HCT116 (cell line): Measurements from ENCODE around the gene TGFBRAP1. TPM values are rescaled to one million over a fixed set of nuclear protein-coding genes. Genes with fewer than 3 reads are reported as not detected.

Source experiments
- ATAC-seq: fragments of 200-7000 bp; cut with Tn5 transposase; 2 replicates; pipeline ENCODE4 v1.9.1; 2020; ENCODE audit warnings: mild to moderate bottlenecking, moderate library complexity
- BruUV-seq: library from RNA; stranded (reverse); fragments of 400-500 nt; replicated peaks from 2 replicates; lab custom pipeline; 2021; lab: Mats Ljungman, UMichigan
- CTCF ChIA-PET: fragments of 300-600 bp; sonication (Branson Sonifier 250); formaldehyde crosslinking; loops from one replicate; lab custom pipeline; 2021; ENCODE audit warnings: antibody characterized with exemption; lab: Charles Lee
- POLR2A ChIA-PET: fragments of 300-600, 350-600 bp; sonication (Branson Sonifier 250); formaldehyde crosslinking; loops from one replicate; lab custom pipeline; 2021; ENCODE audit warnings: antibody characterized with exemption; lab: Charles Lee
- RAD21 ChIA-PET, 2 experiments: fragments of 300-600 bp; sonication (Branson Sonifier 250); formaldehyde crosslinking; loops; one replicate each; lab custom pipeline; 2023; ENCODE audit warnings: low total read pairs in 2 of 2; ENCODE audit not compliant: uncharacterized antibody in 2 of 2, unreplicated experiment in 2 of 2, low non-redundant PET in 1 of 2; lab: Charles Lee
- DNase-seq: peaks from one replicate; pipeline ENCODE4 v3.0.0-alpha.2; 2010; ENCODE audit warnings: low read depth, low spot score
- H2AFZ ChIP-seq: fragments of 200-600 bp; shearing (Covaris generic), sonication (generic); 2 replicates; pipeline ENCODE4 v1.6.1; 2017; ENCODE audit warnings: low read depth, mixed run types, mixed read lengths, antibody characterized with exemption, low read length; ENCODE audit not compliant: poor library complexity, severe bottlenecking
- H3K27ac ChIP-seq: 2 replicates; pipeline ENCODE4 v1.5.1; 2012; ENCODE audit warnings: low read depth, low read length
- H3K27me3 ChIP-seq: fragments of 200-600 bp; sonication (generic); 2 replicates; pipeline ENCODE4 v1.6.1; 2016; ENCODE audit warnings: mixed run types, low read length, mixed read lengths; ENCODE audit not compliant: insufficient read depth
- H3K36me3 ChIP-seq, 2 experiments: fragments of 200-500 bp in 1 of 2; fragments of 200-600 bp in 1 of 2; sonication (Bioruptor generic) in 1 of 2; sonication (generic) in 1 of 2; 2 replicates each; pipeline versions ENCODE4 v1.5.1 to v1.6.1; 2014 to 2016; ENCODE audit warnings: low read length in 2 of 2, inconsistent platforms in 1 of 2, mixed read lengths in 1 of 2, mixed run types in 1 of 2; ENCODE audit not compliant: insufficient read depth in 2 of 2, control insufficient read depth in 1 of 2
- H3K4me1 ChIP-seq, 2 experiments: fragments of 200-600 bp in 1 of 2; sonication (generic) in 1 of 2; 2 replicates each; pipeline versions ENCODE4 v1.5.1 to v1.6.1; 2012 to 2017; ENCODE audit warnings: low read length in 2 of 2, inconsistent platforms in 1 of 2, mild to moderate bottlenecking in 1 of 2, mixed read lengths in 1 of 2, mixed run types in 1 of 2, moderate library complexity in 1 of 2; ENCODE audit not compliant: insufficient read depth in 2 of 2, control insufficient read depth in 1 of 2
- H3K4me2 ChIP-seq: fragments of 200-600 bp; sonication (generic); 2 replicates; pipeline ENCODE4 v1.6.1; 2017; ENCODE audit warnings: mixed run types, low read length, mixed read lengths
- H3K4me3 ChIP-seq, 2 experiments: fragments of 200-600 bp in 1 of 2; sonication (generic) in 1 of 2; replicated peaks in 1 of 2; 2 replicates each; pipeline ENCODE4 v1.5.1; 2011 to 2016; ENCODE audit warnings: low read length in 2 of 2, control low read depth in 1 of 2, low read depth in 1 of 2, mild to moderate bottlenecking in 1 of 2, mixed read lengths in 1 of 2, mixed run types in 1 of 2
- H3K79me2 ChIP-seq: fragments of 200-600 bp; sonication (generic); 2 replicates; pipeline ENCODE4 v1.6.1; 2017; ENCODE audit warnings: mild to moderate bottlenecking, mixed run types, low read length, moderate library complexity, mixed read lengths; ENCODE audit not compliant: insufficient read depth
- H3K9ac ChIP-seq: fragments of 200-600 bp; sonication (generic); 2 replicates; pipeline ENCODE4 v1.6.1; 2016; ENCODE audit warnings: low read length, mixed read lengths
- H3K9me2 ChIP-seq: fragments of 200-600 bp; sonication (generic), shearing (Covaris generic); 2 replicates; pipeline ENCODE4 v1.6.1; 2017; ENCODE audit warnings: mixed run types, mild to moderate bottlenecking, moderate library complexity; ENCODE audit not compliant: insufficient read depth
- H3K9me3 ChIP-seq, 2 experiments: fragments of 200-500 bp in 1 of 2; fragments of 200-600 bp in 1 of 2; sonication (Bioruptor generic) in 1 of 2; sonication (generic) in 1 of 2; 2 replicates each; pipeline ENCODE4 v1.6.1; 2014 to 2017; ENCODE audit warnings: low read length in 2 of 2, mixed read lengths in 2 of 2, inconsistent platforms in 1 of 2, low read depth in 1 of 2, mild to moderate bottlenecking in 1 of 2, mixed run types in 1 of 2, moderate library complexity in 1 of 2; ENCODE audit not compliant: control insufficient read depth in 1 of 2, insufficient read depth in 1 of 2
- H4K20me1 ChIP-seq: fragments of 200-600 bp; sonication (generic), shearing (Covaris generic); 2 replicates; pipeline ENCODE4 v1.6.1; 2017; ENCODE audit warnings: mixed run types, mild to moderate bottlenecking, moderate library complexity; ENCODE audit not compliant: insufficient read depth
- CTCF ChIP-seq, 3 experiments: fragments of 200-600 bp in 1 of 3; sonication (generic) in 1 of 3; IDR thresholded peaks in 2 of 3; conservative IDR thresholded peaks in 1 of 3; 2 replicates each; pipeline ENCODE4 v1.5.1; 2012 to 2017; ENCODE audit warnings: low read depth in 2 of 3, low read length in 2 of 3, antibody characterized with exemption in 1 of 3, borderline replicate concordance in 1 of 3, control low read depth in 1 of 3, mild to moderate bottlenecking in 1 of 3, mixed read lengths in 1 of 3, mixed run types in 1 of 3, moderate library complexity in 1 of 3; ENCODE audit not compliant: insufficient read depth in 1 of 3
- FOSL1 ChIP-seq: IDR thresholded peaks from 2 replicates; pipeline ENCODE4 v1.6.1; 2012; ENCODE audit warnings: low read depth
- MAX ChIP-seq: IDR thresholded peaks from 2 replicates; pipeline ENCODE4 v1.6.1; 2012
- RAD21 ChIP-seq: IDR thresholded peaks from 2 replicates; pipeline ENCODE4 v1.6.1; 2012; ENCODE audit warnings: low read depth, mild to moderate bottlenecking
- SIN3A ChIP-seq: IDR thresholded peaks from 2 replicates; pipeline ENCODE4 v1.6.1; 2012; ENCODE audit warnings: low read depth
- SP1 ChIP-seq: IDR thresholded peaks from 2 replicates; pipeline ENCODE4 v1.6.1; 2012; ENCODE audit warnings: low read depth
- SRF ChIP-seq: IDR thresholded peaks from 2 replicates; pipeline ENCODE4 v1.6.1; 2012; ENCODE audit warnings: low read depth
- YY1 ChIP-seq: IDR thresholded peaks from 2 replicates; pipeline ENCODE4 v1.6.1; 2011; ENCODE audit warnings: low read length, low read depth, moderate library complexity, mild to moderate bottlenecking; ENCODE audit not compliant: insufficient replicate concordance; ENCODE audit errors: extremely low read depth
- intact Hi-C: fragments of 100-400 bp; cut with micrococcal nuclease; formaldehyde crosslinking; loops from 2 replicates; pipeline ENCODE4 v1.10.0; 2022
- total RNA-seq: library from RNA; stranded (reverse); gene quantifications from one replicate; pipeline ENCODE4 v1.2.1, GENCODE V29; 2021; ENCODE audit not compliant: unreplicated experiment

Gene TGFBRAP1
- total RNA-seq, 1 experiment from 2014 or later, result 18.3 TPM

- DNase-seq, result peak; percentile 54
- RAD21 ChIA-PET, result interaction anchor here in 1 of 2 experiments (0.7 kb wide), 1 partner anchor 151 kb away, joined by 4 read pairs; no protein-coding TSS in a partner anchor
- TF ChIP-seq SRF, result no peak
- no peak for TF ChIP-seq FOSL1
- TF ChIP-seq SIN3A, result 0 out of 2 replicates have a peak, but pooled peaks have one; percentile 6
- no peak for TF ChIP-seq SP1
- peak; percentile 79 to 80 (median 80) for TF ChIP-seq CTCF (IDR thresholded peaks at IDR 0.05 in 2 of 3, conservative IDR thresholded peaks at IDR 0.05 in 1 of 3; ENCODE audit: borderline replicate concordance in 1 of 3, insufficient read depth in 1 of 3, low read depth in 2 of 3, low read length in 2 of 3)
- TF ChIP-seq RAD21, result peak; percentile 92
- peak; percentile 12 for TF ChIP-seq YY1
- TF ChIP-seq MAX, result no peak; the same call in 1 of the 2 replicates
- TF ChIP-seq, all 23 proteins: peak for 4
- no peaks in the 10 kb centered on the region for H4K20me1 ChIP-seq
- BruUV-seq, result no TSS peak
- H2AFZ ChIP-seq, result no peak overlapping the region
- no peak overlapping the region; the same call in 1 of the 2 replicates for H3K27ac ChIP-seq
- ATAC-seq, result peak; percentile 99
- no peak overlapping the region for H3K9ac ChIP-seq
- no peak overlapping the region for H3K4me3 ChIP-seq
- H3K9me2 ChIP-seq, result no peaks in the 10 kb centered on the region
- intact Hi-C loops, result loop anchor here (1.0 kb wide), 1 partner anchor 151 kb away; no protein-coding TSS in a partner anchor
- ChIA-PET POLR2A (no interaction called here), CTCF (interaction anchor here (1.2 kb wide), 1 partner anchor 151 kb away, joined by 5 read pairs; no protein-coding TSS in a partner anchor)
- H3K4me2 ChIP-seq, result no peak overlapping the region
- peaks cover 23 to 49% of the 10 kb centered on the region in 2 experiments; a peak in 2 of 4 replicates for H3K36me3 ChIP-seq
- H3K27me3 ChIP-seq, result no peaks in the 10 kb centered on the region
- no peaks in the 10 kb centered on the region for H3K4me1 ChIP-seq
- H3K9me3 ChIP-seq, result no peaks in the 10 kb centered on the region
- H3K79me2 ChIP-seq, result peaks cover 47% of the 10 kb centered on the region; the same call in 1 of the 2 replicates
Measured at GRCh38 chr2:105369777-105370690, 40.5 kb upstream of the TGFBRAP1 start.
